Endothelial cell of umbilical vein (primary cell): ENCODE measurements around the gene PDLIM3. TPM values are rescaled to one million over a fixed set of nuclear protein-coding genes. Genes with fewer than 3 reads are reported as not detected.

Source experiments
- BruUV-seq: library from RNA; stranded (reverse); fragments of 400-500 nt; replicated peaks from 2 replicates; lab custom pipeline; 2021; lab: Mats Ljungman, UMichigan
- CTCF ChIA-PET: fragments of 300-600, 350-600 bp; sonication (Branson Sonifier 250); formaldehyde crosslinking; loops from one replicate; lab custom pipeline; 2021; ENCODE audit warnings: antibody characterized with exemption, inconsistent platforms; lab: Charles Lee
- POLR2A ChIA-PET: fragments of 300-600, 350-600 bp; sonication (Branson Sonifier 250); formaldehyde crosslinking; loops from one replicate; lab custom pipeline; 2021; ENCODE audit warnings: antibody characterized with exemption, inconsistent platforms; lab: Charles Lee
- DNase-seq: peaks from one replicate; pipeline ENCODE4 v3.0.0-alpha.2; 2011; ENCODE audit warnings: low read depth, low spot score
- FAIRE-seq: peaks from 2 replicates; lab custom pipeline; 2011; peaks lifted over from hg19 to GRCh38; lab: Jason Lieb, UNC
- H2AFZ ChIP-seq: 2 replicates; pipeline ENCODE4 v1.6.0; 2012; ENCODE audit warnings: low read depth, low read length, control low read depth, inconsistent platforms
- H3K27ac ChIP-seq: 2 replicates; pipeline ENCODE4 v1.5.1; 2011; ENCODE audit warnings: low read depth, mild to moderate bottlenecking, control low read depth, low read length, moderate library complexity; ENCODE audit not compliant: insufficient read depth
- H3K27me3 ChIP-seq, 2 experiments: 2 replicates each; pipeline versions ENCODE4 v1.6.0 to v1.6.1; 2011; ENCODE audit warnings: low read length in 2 of 2, mixed read lengths in 1 of 2; ENCODE audit not compliant: control insufficient read depth in 2 of 2, insufficient read depth in 2 of 2
- H3K36me3 ChIP-seq, 2 experiments: 2 replicates in 1 of 2; 3 replicates in 1 of 2; pipeline ENCODE4 v1.5.1; 2011; ENCODE audit warnings: low read length in 2 of 2, mild to moderate bottlenecking in 1 of 2, moderate library complexity in 1 of 2; ENCODE audit not compliant: control insufficient read depth in 2 of 2, insufficient read depth in 2 of 2; ENCODE audit errors: extremely low read depth in 1 of 2
- H3K4me1 ChIP-seq: 3 replicates; pipeline ENCODE4 v1.5.1; 2011; ENCODE audit warnings: mild to moderate bottlenecking, low read length; ENCODE audit not compliant: control insufficient read depth, insufficient read depth; ENCODE audit errors: extremely low read depth
- H3K4me2 ChIP-seq: 2 replicates; pipeline ENCODE4 v1.6.1; 2011; ENCODE audit warnings: low read length, control low read depth, mixed read lengths; ENCODE audit not compliant: insufficient read depth
- H3K4me3 ChIP-seq, 3 experiments: fragments of 200-600 bp in 1 of 3; sonication (generic), shearing (Covaris generic) in 1 of 3; replicated peaks in 1 of 3; 2 replicates each; pipeline ENCODE4 v1.5.1; 2011 to 2016; ENCODE audit warnings: control low read depth in 3 of 3, low read length in 3 of 3, mild to moderate bottlenecking in 2 of 3, inconsistent platforms in 1 of 3, low read depth in 1 of 3, moderate library complexity in 1 of 3; ENCODE audit not compliant: insufficient read depth in 1 of 3
- H3K79me2 ChIP-seq: 2 replicates; pipeline ENCODE4 v1.6.0; 2012; ENCODE audit warnings: low read length, inconsistent platforms; ENCODE audit not compliant: control insufficient read depth, insufficient read depth
- H3K9ac ChIP-seq: replicated peaks from 2 replicates; pipeline ENCODE3; 2011; ENCODE audit warnings: low read length, control low read depth; ENCODE audit not compliant: insufficient read depth; ENCODE audit errors: extremely low read depth
- H3K9me1 ChIP-seq: replicated peaks from 3 replicates; pipeline ENCODE4 v1.6.0; 2011; ENCODE audit warnings: mild to moderate bottlenecking, low read length; ENCODE audit not compliant: control insufficient read depth, insufficient read depth; ENCODE audit errors: extremely low read depth
- H3K9me3 ChIP-seq: replicated peaks from 2 replicates; pipeline ENCODE4 v1.5.1; 2012; ENCODE audit warnings: low read length, inconsistent platforms; ENCODE audit not compliant: control insufficient read depth, insufficient read depth
- H4K20me1 ChIP-seq: replicated peaks from 2 replicates; pipeline ENCODE3; 2011; ENCODE audit warnings: mild to moderate bottlenecking, low read length; ENCODE audit not compliant: control insufficient read depth, insufficient read depth; ENCODE audit errors: extremely low read depth
- CTCF ChIP-seq, 2 donors: IDR thresholded peaks; 1 replicate in 1 of 2; 2 replicates in 1 of 2; pipeline ENCODE4 v1.5.1; 2011; ENCODE audit warnings: low read length in 2 of 2, mild to moderate bottlenecking in 2 of 2, moderate library complexity in 2 of 2, control low read depth in 1 of 2, inconsistent platforms in 1 of 2, low read depth in 1 of 2; ENCODE audit not compliant: insufficient read depth in 1 of 2; ENCODE audit errors: extremely low read depth in 1 of 2
- EZH2 ChIP-seq: IDR thresholded peaks from 2 replicates; pipeline ENCODE4 v1.6.1; 2012; ENCODE audit warnings: borderline replicate concordance, low read depth, mild to moderate bottlenecking, moderate library complexity, low read length, inconsistent platforms; ENCODE audit not compliant: severe bottlenecking
- FOS ChIP-seq: IDR thresholded peaks from 2 replicates; pipeline ENCODE4 v1.6.1; 2011; ENCODE audit warnings: mild to moderate bottlenecking, low read length, moderate library complexity, borderline replicate concordance; ENCODE audit not compliant: insufficient read depth
- GATA2 ChIP-seq: IDR thresholded peaks from 2 replicates; pipeline ENCODE4 v1.7.0; 2011; ENCODE audit warnings: low read depth, mild to moderate bottlenecking, moderate library complexity, mixed read lengths, low read length; ENCODE audit not compliant: insufficient read length, insufficient read depth
- JUN ChIP-seq: IDR thresholded peaks from 2 replicates; pipeline ENCODE4 v1.6.1; 2011; ENCODE audit warnings: borderline replicate concordance, low read depth; ENCODE audit not compliant: insufficient read length, insufficient read depth
- MAX ChIP-seq: IDR thresholded peaks from 2 replicates; pipeline ENCODE4 v1.6.1; 2011; ENCODE audit not compliant: insufficient read depth, insufficient read length
- MYC ChIP-seq: IDR thresholded peaks from one replicate; pipeline ENCODE4 v1.6.1; 2011; ENCODE audit warnings: mild to moderate bottlenecking, low read depth, low read length
- POLR2A ChIP-seq: IDR thresholded peaks from 2 replicates; pipeline ENCODE4 v1.6.1; 2012; ENCODE audit warnings: low read depth, mild to moderate bottlenecking, control low read depth, low read length
- POLR2AphosphoS5 ChIP-seq: IDR thresholded peaks from 2 replicates; pipeline ENCODE4 v1.6.1; 2012; ENCODE audit warnings: low read depth, mild to moderate bottlenecking, control low read depth, low read length, moderate library complexity; ENCODE audit not compliant: insufficient read depth
- dilution Hi-C: fragments of 300-500 bp; cut with MboI; formaldehyde crosslinking; loops from one replicate; pipeline ENCODE4 v1.15.0; 2019; ENCODE audit warnings: low sequenced_read_pairs; ENCODE audit not compliant: extremely low pct_ligation_motif_present
- intact Hi-C: fragments of 100-400 bp; cut with micrococcal nuclease; formaldehyde crosslinking; loops from one replicate; pipeline ENCODE4 v1.10.0; 2022
- polyA plus RNA-seq, 4 experiments: library from polyadenylated mRNA; depleted of rRNA in 3 of 4; stranded (reverse) in 3 of 4; unstranded in 1 of 4; fragments of >200 nt; gene quantifications; 2 replicates each; pipeline versions ENCODE4 v1.2.1 to v1.2.3, GENCODE V29; 2011 to 2012; ENCODE audit warnings: missing spikeins in 1 of 4
- total RNA-seq: library from RNA; stranded (reverse); gene quantifications from 2 replicates; pipeline ENCODE4 v1.2.3, GENCODE V29; 2021

The PDLIM3 gene
- total and polyA plus RNA-seq, 2 donors (not counting 3 experiments of a cell fraction or from before 2014, with no cell fraction given): 9.7 to 17.6 TPM

- H3K9me1 ChIP-seq: no peaks in the 10 kb centered on the region
- FAIRE-seq (no peak), DNase-seq (no peak)
- no peak overlapping the region for H3K9ac ChIP-seq
- H3K27me3 ChIP-seq: no peaks in the 10 kb centered on the region
- H4K20me1 ChIP-seq: no peaks in the 10 kb centered on the region
- no peak overlapping the region for H3K4me3 ChIP-seq
- no peaks in the 10 kb centered on the region for H3K9me3 ChIP-seq
- dilution Hi-C loops (no loop called here), intact Hi-C loops (no loop called here)
- no peak overlapping the region for H2AFZ ChIP-seq
- TF ChIP-seq FOS: no peak
- no peak for TF ChIP-seq MAX
- TF ChIP-seq POLR2AphosphoS5: no peak
- no peak for TF ChIP-seq MYC
- no peak for TF ChIP-seq CTCF (IDR thresholded peaks at IDR 0.05; ENCODE audit: extremely low read depth in 1 of 2, insufficient read depth in 1 of 2, low read depth in 1 of 2, low read length in 2 of 2)
- no peak for TF ChIP-seq JUN
- TF ChIP-seq POLR2A: no peak
- TF ChIP-seq GATA2: no peak
- TF ChIP-seq EZH2: no peak
- H3K4me2 ChIP-seq: no peak overlapping the region
- H3K36me3 ChIP-seq: no peaks in the 10 kb centered on the region
- H3K4me1 ChIP-seq: peaks cover 10% of the 10 kb centered on the region
- POLR2A ChIA-PET: no interaction called here
- no peaks in the 10 kb centered on the region for H3K79me2 ChIP-seq
- BruUV-seq: no TSS peak
- no peak overlapping the region for H3K27ac ChIP-seq
- CTCF ChIA-PET: interaction anchor here (0.6 to 1.0 kb wide), 2 partner anchors 16 to 89 kb away, joined by 3 read pairs; no protein-coding TSS in a partner anchor
Measured at GRCh38 chr4:185508181-185508580, 27.1 kb downstream of the PDLIM3 start.
